Measurements from ENCODE around the gene VEPH1. TPM values are rescaled to one million over a fixed set of nuclear protein-coding genes. Genes with fewer than 3 reads are reported as not detected.
A peak's percentile ranks its signal among the peaks of the same experiment; 100 is the strongest.
"Not testable (repeated sequence)": the region's sequence is repeated elsewhere in the genome, so short reads cannot be mapped to it uniquely, and the experiment has no call there.

Gene VEPH1
- polyA plus RNA-seq, 1 donor (not counting 4 experiments of a cell fraction or from before 2014, with no cell fraction given): 0.21 TPM

DNA sequence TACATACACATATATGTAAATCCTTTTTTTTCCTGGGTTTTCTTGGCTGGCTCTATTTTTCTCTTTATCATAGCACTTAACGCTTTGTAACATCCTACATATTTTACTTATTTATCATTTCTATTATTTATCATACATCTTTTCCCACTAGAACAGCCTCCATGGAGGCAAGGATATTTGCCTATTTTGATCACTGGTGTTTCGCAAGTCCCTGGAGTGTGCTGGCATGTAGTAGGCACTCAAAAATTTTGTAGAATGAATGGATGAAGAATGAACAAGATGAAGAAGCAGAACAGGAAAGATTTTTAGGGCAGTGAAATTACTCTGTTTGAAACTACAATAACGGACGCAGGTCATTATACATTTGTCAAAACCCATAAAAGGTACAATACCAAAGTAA is 149.6 kb downstream of the VEPH1 start:
- dilution Hi-C loops (cut with MboI; ENCODE audit: extremely low pct_ligation_motif_present, low sequenced_read_pairs): no loop called here
- H4K20me1 ChIP-seq (ENCODE audit: control insufficient read depth, extremely low read depth, insufficient read depth, low read length): no peaks in the 10 kb centered on the region
- no peaks in the 10 kb centered on the region for H3K9me1 ChIP-seq (ENCODE audit: control insufficient read depth, extremely low read depth, insufficient read depth, low read length)
- no peaks in the 10 kb centered on the region for H3K9me3 ChIP-seq (ENCODE audit: control insufficient read depth, low read depth, low read length)
- H3K4me3 ChIP-seq (ENCODE audit: control insufficient read depth in 2 of 3, extremely low read depth in 1 of 3, insufficient read depth in 2 of 3, low read depth in 1 of 3, low read length in 3 of 3): no peak overlapping the region
- no peak for FAIRE-seq
- no peaks in the 10 kb centered on the region for H3K36me3 ChIP-seq (ENCODE audit: control insufficient read depth in 2 of 2, extremely low read depth in 1 of 2, insufficient read depth in 2 of 2, low read length in 2 of 2)
- H3K27ac ChIP-seq (ENCODE audit: control insufficient read depth, insufficient read depth, low read length): no peak overlapping the region
- H3K4me1 ChIP-seq (ENCODE audit: control insufficient read depth, extremely low read depth, insufficient read depth, low read length): peaks cover 3% of the 10 kb centered on the region
- no peak overlapping the region for H3K9ac ChIP-seq (ENCODE audit: control insufficient read depth, extremely low read depth, insufficient read depth, low read length)
- DNase-seq (ENCODE audit: low read depth, low spot score): no peak
- H3K27me3 ChIP-seq (ENCODE audit: control insufficient read depth, extremely low read depth, insufficient read depth, low read length): peaks cover 2% of the 10 kb centered on the region
- no peak overlapping the region for H2AFZ ChIP-seq (ENCODE audit: control insufficient read depth, low read length)
- TF ChIP-seq EZH2 (IDR thresholded peaks at IDR 0.05; ENCODE audit: low read length): no peak
- TF ChIP-seq, protein P1, sequence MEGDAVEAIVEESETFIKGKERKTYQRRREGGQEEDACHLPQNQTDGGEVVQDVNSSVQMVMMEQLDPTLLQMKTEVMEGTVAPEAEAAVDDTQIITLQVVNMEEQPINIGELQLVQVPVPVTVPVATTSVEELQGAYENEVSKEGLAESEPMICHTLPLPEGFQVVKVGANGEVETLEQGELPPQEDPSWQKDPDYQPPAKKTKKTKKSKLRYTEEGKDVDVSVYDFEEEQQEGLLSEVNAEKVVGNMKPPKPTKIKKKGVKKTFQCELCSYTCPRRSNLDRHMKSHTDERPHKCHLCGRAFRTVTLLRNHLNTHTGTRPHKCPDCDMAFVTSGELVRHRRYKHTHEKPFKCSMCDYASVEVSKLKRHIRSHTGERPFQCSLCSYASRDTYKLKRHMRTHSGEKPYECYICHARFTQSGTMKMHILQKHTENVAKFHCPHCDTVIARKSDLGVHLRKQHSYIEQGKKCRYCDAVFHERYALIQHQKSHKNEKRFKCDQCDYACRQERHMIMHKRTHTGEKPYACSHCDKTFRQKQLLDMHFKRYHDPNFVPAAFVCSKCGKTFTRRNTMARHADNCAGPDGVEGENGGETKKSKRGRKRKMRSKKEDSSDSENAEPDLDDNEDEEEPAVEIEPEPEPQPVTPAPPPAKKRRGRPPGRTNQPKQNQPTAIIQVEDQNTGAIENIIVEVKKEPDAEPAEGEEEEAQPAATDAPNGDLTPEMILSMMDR (optimal IDR thresholded peaks at IDR 0.05 in 1 of 3, IDR thresholded peaks at IDR 0.05 in 1 of 3, conservative IDR thresholded peaks at IDR 0.05 in 1 of 3; ENCODE audit: extremely low read depth in 1 of 3, insufficient read depth in 2 of 3, low read length in 3 of 3): no peak
- H3K4me2 ChIP-seq (ENCODE audit: control insufficient read depth, extremely low read depth, insufficient read depth, low read depth, low read length): no peak overlapping the region
- H3K79me2 ChIP-seq (ENCODE audit: control insufficient read depth, insufficient read depth, low read length): no peaks in the 10 kb centered on the region

DNA sequence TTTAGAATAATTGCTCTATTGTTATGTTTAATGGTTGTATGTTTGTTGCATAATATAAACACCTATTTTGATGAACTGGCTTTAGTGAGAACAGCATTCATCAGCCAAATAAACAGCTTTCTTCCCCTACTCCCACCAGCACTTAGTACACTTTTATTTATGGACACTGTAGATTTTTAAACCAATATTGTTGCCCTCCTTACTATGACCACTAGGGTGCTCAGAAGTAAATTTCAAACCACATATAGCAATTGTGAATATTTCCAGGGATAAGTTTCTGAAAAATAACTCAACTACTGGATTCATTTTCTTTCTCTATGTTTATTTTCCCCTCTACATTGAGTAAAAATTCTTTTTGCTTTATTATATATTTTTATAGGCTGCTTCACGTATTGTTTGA is 151.2 kb downstream of the VEPH1 start:
- Histone ChIP-seq H3K4me3 (ENCODE audit: control insufficient read depth in 2 of 3, extremely low read depth in 1 of 3, insufficient read depth in 2 of 3, low read depth in 1 of 3, low read length in 3 of 3) (no peak overlapping the region), H3K79me2 (ENCODE audit: control insufficient read depth, insufficient read depth, low read length) (no peaks in the 10 kb centered on the region), H4K20me1 (ENCODE audit: control insufficient read depth, extremely low read depth, insufficient read depth, low read length) (no peaks in the 10 kb centered on the region), H3K27me3 (ENCODE audit: control insufficient read depth, extremely low read depth, insufficient read depth, low read length) (peaks cover 2% of the 10 kb centered on the region), H3K9me1 (ENCODE audit: control insufficient read depth, extremely low read depth, insufficient read depth, low read length) (no peaks in the 10 kb centered on the region), H3K4me1 (ENCODE audit: control insufficient read depth, extremely low read depth, insufficient read depth, low read length) (no peaks in the 10 kb centered on the region), H3K4me2 (ENCODE audit: control insufficient read depth, extremely low read depth, insufficient read depth, low read depth, low read length) (no peak overlapping the region), H3K36me3 (ENCODE audit: control insufficient read depth in 2 of 2, extremely low read depth in 1 of 2, insufficient read depth in 2 of 2, low read length in 2 of 2) (no peaks in the 10 kb centered on the region), H3K9me3 (ENCODE audit: control insufficient read depth, low read depth, low read length) (no peaks in the 10 kb centered on the region), H3K9ac (ENCODE audit: control insufficient read depth, extremely low read depth, insufficient read depth, low read length) (no peak overlapping the region), H3K27ac (ENCODE audit: control insufficient read depth, insufficient read depth, low read length) (no peak overlapping the region), H2AFZ (ENCODE audit: control insufficient read depth, low read length) (no peak overlapping the region)
- dilution Hi-C loops (cut with MboI; ENCODE audit: extremely low pct_ligation_motif_present, low sequenced_read_pairs): no loop called here
- FAIRE-seq (no peak), DNase-seq (ENCODE audit: low read depth, low spot score) (no peak)
- no peak for TF ChIP-seq EZH2 (IDR thresholded peaks at IDR 0.05; ENCODE audit: low read length)
- TF ChIP-seq, protein P1 (optimal IDR thresholded peaks at IDR 0.05 in 1 of 3, IDR thresholded peaks at IDR 0.05 in 1 of 3, conservative IDR thresholded peaks at IDR 0.05 in 1 of 3; ENCODE audit: extremely low read depth in 1 of 3, insufficient read depth in 2 of 3, low read length in 3 of 3): peak in 1 of 3 experiments; percentile 30

DNA sequence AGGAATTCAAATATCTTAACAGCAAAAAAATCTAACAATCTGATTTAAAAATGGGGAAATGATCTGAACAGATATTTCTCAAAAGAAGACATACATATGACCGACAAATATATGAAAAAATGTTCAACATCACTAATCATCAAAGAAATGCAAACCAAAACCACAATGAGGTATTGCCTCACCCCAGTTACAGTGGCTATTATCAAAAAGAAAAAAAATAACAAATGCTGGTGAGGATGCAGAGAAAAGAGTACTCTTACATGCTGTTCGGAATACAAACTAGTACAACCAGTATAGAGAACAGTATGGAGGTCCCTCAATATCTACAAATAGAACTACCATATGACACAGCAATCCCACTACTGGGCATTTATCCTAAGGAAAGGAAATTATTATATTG is 152.6 kb downstream of the VEPH1 start:
- H3K36me3 ChIP-seq (ENCODE audit: control insufficient read depth in 2 of 2, extremely low read depth in 1 of 2, insufficient read depth in 2 of 2, low read length in 2 of 2); H3K4me2 ChIP-seq (ENCODE audit: control insufficient read depth, extremely low read depth, insufficient read depth, low read depth, low read length); H3K27me3 ChIP-seq (ENCODE audit: control insufficient read depth, extremely low read depth, insufficient read depth, low read length); FAIRE-seq; DNase-seq (ENCODE audit: low read depth, low spot score); H3K9me1 ChIP-seq (ENCODE audit: control insufficient read depth, extremely low read depth, insufficient read depth, low read length); H3K27ac ChIP-seq (ENCODE audit: control insufficient read depth, insufficient read depth, low read length); H3K4me3 ChIP-seq (ENCODE audit: control insufficient read depth in 2 of 3, extremely low read depth in 1 of 3, insufficient read depth in 2 of 3, low read depth in 1 of 3, low read length in 3 of 3); H4K20me1 ChIP-seq (ENCODE audit: control insufficient read depth, extremely low read depth, insufficient read depth, low read length); H3K4me1 ChIP-seq (ENCODE audit: control insufficient read depth, extremely low read depth, insufficient read depth, low read length); H3K9me3 ChIP-seq (ENCODE audit: control insufficient read depth, low read depth, low read length); dilution Hi-C loops (cut with MboI; ENCODE audit: extremely low pct_ligation_motif_present, low sequenced_read_pairs); H3K9ac ChIP-seq (ENCODE audit: control insufficient read depth, extremely low read depth, insufficient read depth, low read length); H2AFZ ChIP-seq (ENCODE audit: control insufficient read depth, low read length); H3K79me2 ChIP-seq (ENCODE audit: control insufficient read depth, insufficient read depth, low read length): not testable (repeated sequence)

DNA sequence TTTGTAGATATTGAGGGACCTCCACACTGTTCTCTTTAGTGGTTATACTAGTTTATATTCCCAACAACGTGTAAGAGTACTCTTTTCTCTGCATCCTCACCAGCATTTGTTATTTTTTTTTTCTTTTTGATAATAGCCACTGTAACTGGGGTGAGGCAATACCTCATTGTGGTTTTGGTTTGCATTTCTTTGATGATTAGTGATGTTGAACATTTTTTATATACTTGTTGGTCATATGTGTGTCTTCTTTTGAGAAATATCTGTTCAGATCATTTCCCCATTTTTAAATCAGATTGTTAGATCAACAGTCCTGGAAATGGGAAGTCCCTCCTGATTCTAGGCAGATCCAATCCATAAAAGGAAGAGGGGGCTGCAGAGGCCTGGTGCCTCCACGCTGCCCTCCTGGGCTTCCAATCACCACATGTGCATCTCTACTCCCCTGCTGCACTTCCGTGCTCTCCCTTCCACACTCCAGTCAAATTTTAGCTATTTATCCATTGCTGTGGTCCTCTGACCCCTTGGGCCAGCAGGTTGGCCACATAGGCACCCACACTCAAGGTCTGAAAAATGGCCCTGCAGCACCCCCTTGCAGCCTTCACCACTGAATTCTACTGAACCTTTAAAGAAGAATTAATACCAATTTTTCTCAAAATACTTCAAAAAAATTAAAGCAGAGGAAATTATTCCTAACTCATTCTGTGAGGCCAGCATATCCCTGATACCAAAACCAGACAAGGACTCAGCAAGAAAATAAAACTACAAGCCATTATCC is 154.7 kb downstream of the VEPH1 start:
- H3K9me3 ChIP-seq (ENCODE audit: control insufficient read depth, low read depth, low read length); H3K4me2 ChIP-seq (ENCODE audit: control insufficient read depth, extremely low read depth, insufficient read depth, low read depth, low read length); H3K4me1 ChIP-seq (ENCODE audit: control insufficient read depth, extremely low read depth, insufficient read depth, low read length); H3K36me3 ChIP-seq (ENCODE audit: control insufficient read depth in 2 of 2, extremely low read depth in 1 of 2, insufficient read depth in 2 of 2, low read length in 2 of 2); H3K27me3 ChIP-seq (ENCODE audit: control insufficient read depth, extremely low read depth, insufficient read depth, low read length); H3K9ac ChIP-seq (ENCODE audit: control insufficient read depth, extremely low read depth, insufficient read depth, low read length); DNase-seq (ENCODE audit: low read depth, low spot score); H4K20me1 ChIP-seq (ENCODE audit: control insufficient read depth, extremely low read depth, insufficient read depth, low read length); H3K9me1 ChIP-seq (ENCODE audit: control insufficient read depth, extremely low read depth, insufficient read depth, low read length); H2AFZ ChIP-seq (ENCODE audit: control insufficient read depth, low read length); dilution Hi-C loops (cut with MboI; ENCODE audit: extremely low pct_ligation_motif_present, low sequenced_read_pairs); FAIRE-seq; H3K79me2 ChIP-seq (ENCODE audit: control insufficient read depth, insufficient read depth, low read length); H3K27ac ChIP-seq (ENCODE audit: control insufficient read depth, insufficient read depth, low read length); H3K4me3 ChIP-seq (ENCODE audit: control insufficient read depth in 2 of 3, extremely low read depth in 1 of 3, insufficient read depth in 2 of 3, low read depth in 1 of 3, low read length in 3 of 3): not testable (repeated sequence)
